Activated CD8-positive, alpha-beta memory T cell treated with anti-CD3 and anti-CD28 coated beads, Interleukin-2, amount 50 U/mL, for 1 hour (primary cell): ENCODE measurements around the gene NF1.
"Not testable (repeated sequence)": the region's sequence is repeated elsewhere in the genome, so short reads cannot be mapped to it uniquely, and the experiment has no call there.

Experiments
- DNase-seq: peaks from one replicate; pipeline ENCODE4 v3.0.0-alpha.2; 2020; ENCODE audit errors: extremely low read depth

The NF1 gene

GRCh38 chr17:31252741-31253140, 158.0 kb downstream of the NF1 start:
- DNase-seq, result no peak

GRCh38 chr17:31254654-31255053, 159.9 kb downstream of the NF1 start:
- DNase-seq, result no peak

GRCh38 chr17:31256936-31257335, 162.2 kb downstream of the NF1 start:
- no peak for DNase-seq

GRCh38 chr17:31260151-31260550, 165.4 kb downstream of the NF1 start:
- DNase-seq, result no peak

- DNase-seq, result no peak
These were observed 166.8 kb downstream of the NF1 start for GRCh38 chr17:31261601-31262000.

- not testable (repeated sequence) for DNase-seq
These were observed 168.1 kb downstream of the NF1 start for GRCh38 chr17:31262923-31263322.

- no peak for DNase-seq
These were observed 171.3 kb downstream of the NF1 start for GRCh38 chr17:31266042-31266441.

GRCh38 chr17:31269036-31269577, 174.3 kb downstream of the NF1 start:
- no peak for DNase-seq

- DNase-seq, result no peak
These were observed 174.8 kb downstream of the NF1 start for GRCh38 chr17:31269578-31269983.

GRCh38 chr17:31272236-31272635, 177.5 kb downstream of the NF1 start:
- DNase-seq, result no peak

- DNase-seq, result no peak
These were observed 178.0 kb downstream of the NF1 start for GRCh38 chr17:31272803-31273202.

GRCh38 chr17:31273516-31273915, 178.7 kb downstream of the NF1 start:
- DNase-seq, result no peak

- no peak for DNase-seq
These were observed 179.5 kb downstream of the NF1 start for GRCh38 chr17:31274252-31274651.

GRCh38 chr17:31275116-31275515, 180.3 kb downstream of the NF1 start:
- no peak for DNase-seq

GRCh38 chr17:31279401-31279800, 184.6 kb downstream of the NF1 start:
- DNase-seq, result no peak

- DNase-seq, result no peak
These were observed 186.3 kb downstream of the NF1 start for GRCh38 chr17:31281061-31281460.

GRCh38 chr17:31283841-31284240, 189.1 kb downstream of the NF1 start:
- no peak for DNase-seq

- DNase-seq, result no peak
These were observed 191.8 kb downstream of the NF1 start for GRCh38 chr17:31286587-31286986.

GRCh38 chr17:31287932-31288331, 193.2 kb downstream of the NF1 start:
- DNase-seq, result not testable (repeated sequence)

- DNase-seq, result no peak
These were observed 195.0 kb downstream of the NF1 start for GRCh38 chr17:31289790-31290189.

GRCh38 chr17:31291820-31292219, 197.0 kb downstream of the NF1 start:
- no peak for DNase-seq

- no peak for DNase-seq
These were observed 198.8 kb downstream of the NF1 start for GRCh38 chr17:31293581-31293980.

- no peak for DNase-seq
These were observed 199.5 kb downstream of the NF1 start for GRCh38 chr17:31294231-31294630.

GRCh38 chr17:31294820-31295488, 200.2 kb downstream of the NF1 start:
- DNase-seq, result no peak
